PC-3 (cell line): ENCODE measurements around the gene DCLK3. TPM values are rescaled to one million over a fixed set of nuclear protein-coding genes. Genes with fewer than 3 reads are reported as not detected.

Experiments
- ATAC-seq: fragments of 200-7000 bp; cut with Tn5 transposase; 2 replicates; pipeline ENCODE4 v1.9.1; 2020; ENCODE audit warnings: mild to moderate bottlenecking, moderate library complexity
- BruUV-seq: library from RNA; stranded (reverse); fragments of 400-500 nt; replicated peaks from 2 replicates; lab custom pipeline; 2021; lab: Mats Ljungman, UMichigan
- CTCF ChIA-PET: fragments of 300-600 bp; sonication (Branson Sonifier 250); formaldehyde crosslinking; loops from one replicate; lab custom pipeline; 2022; ENCODE audit warnings: antibody characterized with exemption; lab: Charles Lee
- POLR2A ChIA-PET: fragments of 300-600 bp; sonication (Branson Sonifier 250); formaldehyde crosslinking; loops from one replicate; lab custom pipeline; 2022; ENCODE audit warnings: antibody characterized with exemption; ENCODE audit not compliant: unreplicated experiment; lab: Charles Lee
- DNase-seq: peaks from one replicate; pipeline ENCODE4 v3.0.0-alpha.2; 2015
- H2AFZ ChIP-seq: fragments of 300-600 bp; sonication (generic); 2 replicates; pipeline ENCODE4 v1.6.0; 2016; ENCODE audit warnings: antibody characterized with exemption, low read length
- H3F3A ChIP-seq: fragments of 300-600 bp; sonication (generic); one replicate; pipeline ENCODE4 v1.6.0; 2017; ENCODE audit warnings: antibody characterized with exemption, low read length, control low read depth, mild to moderate bottlenecking; ENCODE audit not compliant: unreplicated experiment
- H3K27ac ChIP-seq: fragments of 300-600 bp; sonication (generic); 2 replicates; pipeline ENCODE4 v1.5.1; 2016; ENCODE audit warnings: mild to moderate bottlenecking, low read length
- H3K27me3 ChIP-seq: fragments of 300-600 bp; sonication (generic); 2 replicates; pipeline ENCODE4 v1.6.1; 2016; ENCODE audit warnings: low read length, mixed read lengths
- H3K36me3 ChIP-seq: fragments of 300-600 bp; sonication (generic); 2 replicates; pipeline ENCODE4 v1.6.1; 2016; ENCODE audit warnings: low read depth, mixed run types, low read length, mixed read lengths
- H3K4me1 ChIP-seq: fragments of 300-600 bp; sonication (generic); 2 replicates; pipeline ENCODE4 v1.5.1; 2016; ENCODE audit warnings: low read length; ENCODE audit not compliant: insufficient read depth
- H3K4me2 ChIP-seq: fragments of 300-600 bp; sonication (generic); 2 replicates; pipeline ENCODE4 v1.6.0; 2016; ENCODE audit warnings: low read length
- H3K4me3 ChIP-seq: fragments of 300-600 bp; sonication (generic); 2 replicates; pipeline ENCODE4 v1.5.1; 2016; ENCODE audit warnings: mild to moderate bottlenecking, low read length, mixed read lengths
- H3K79me2 ChIP-seq: fragments of 300-600 bp; sonication (generic); 2 replicates; pipeline ENCODE4 v1.6.1; 2017; ENCODE audit warnings: low read length, mixed read lengths
- H3K9ac ChIP-seq: fragments of 300-600 bp; sonication (generic); 2 replicates; pipeline ENCODE4 v1.6.0; 2016; ENCODE audit warnings: mild to moderate bottlenecking, low read length
- H3K9me2 ChIP-seq: fragments of 300-600 bp; sonication (generic); replicated peaks from 2 replicates; pipeline ENCODE4 v1.6.1; 2016; ENCODE audit warnings: mixed run types, low read length, mixed read lengths
- H3K9me3 ChIP-seq: fragments of 300-600 bp; sonication (generic); 2 replicates; pipeline ENCODE4 v1.6.1; 2016; ENCODE audit warnings: low read length, mixed read lengths
- H4K20me1 ChIP-seq: fragments of 300-600 bp; sonication (generic); 2 replicates; pipeline ENCODE4 v1.6.1; 2016; ENCODE audit warnings: low read length, mixed read lengths
- EZH2 ChIP-seq: fragments of 300-600 bp; sonication (generic); IDR thresholded peaks from one replicate; pipeline ENCODE4 v1.6.1; 2017; ENCODE audit warnings: antibody characterized with exemption, mild to moderate bottlenecking, low read length; ENCODE audit not compliant: unreplicated experiment
- EZH2phosphoT487 ChIP-seq: fragments of 300-600 bp; sonication (generic); IDR thresholded peaks from 2 replicates; pipeline ENCODE4 v1.6.1; 2018; ENCODE audit warnings: mild to moderate bottlenecking, antibody characterized with exemption, low read length, borderline replicate concordance
- intact Hi-C: fragments of 100-400 bp; cut with micrococcal nuclease; formaldehyde crosslinking; loops from 2 replicates; pipeline ENCODE4 v1.9.0; 2023
- total RNA-seq: library from RNA; depleted of rRNA; stranded (reverse); fragments of >200 nt; gene quantifications from 2 replicates; pipeline ENCODE4 v1.2.3, GENCODE V29; 2014
- TF ChIP-seq, protein P1 (sequence below): fragments of 300-600 bp; sonication (generic); conservative IDR thresholded peaks from 2 replicates; pipeline ENCODE4 v1.5.1; 2017; ENCODE audit warnings: antibody characterized with exemption, low read depth, mild to moderate bottlenecking, low read length

Gene DCLK3
- total RNA-seq, 1 experiment from 2014 or later, result not detected

DNA sequence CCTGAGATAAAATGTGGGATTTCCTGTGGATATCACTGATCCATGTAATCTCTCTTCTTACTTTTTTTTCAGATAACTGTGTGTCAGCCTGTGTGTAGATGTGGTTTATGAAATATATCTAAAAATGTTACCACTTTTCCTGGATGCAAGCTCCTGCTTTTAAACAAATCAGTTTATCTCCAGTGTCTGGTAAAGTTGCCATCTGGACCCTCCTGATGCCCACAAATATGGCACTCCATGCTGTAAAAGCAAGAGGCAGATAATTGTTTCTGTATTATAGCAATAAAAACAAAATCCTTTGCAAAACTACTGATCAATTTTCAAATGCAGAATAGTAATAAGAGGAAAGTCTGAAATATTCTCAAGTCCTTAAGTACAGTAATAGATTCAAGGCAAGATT is 7.6 kb upstream of the DCLK3 start:
- H3K27ac ChIP-seq, result no peak overlapping the region
- POLR2A ChIA-PET, result no interaction called here
- H3K27me3 ChIP-seq, result peaks cover 46% of the 10 kb centered on the region
- 0 out of 2 replicates have a peak, but pooled peaks cover 4% of the 10 kb centered on the region for H3K4me1 ChIP-seq
- TF ChIP-seq, protein P1, sequence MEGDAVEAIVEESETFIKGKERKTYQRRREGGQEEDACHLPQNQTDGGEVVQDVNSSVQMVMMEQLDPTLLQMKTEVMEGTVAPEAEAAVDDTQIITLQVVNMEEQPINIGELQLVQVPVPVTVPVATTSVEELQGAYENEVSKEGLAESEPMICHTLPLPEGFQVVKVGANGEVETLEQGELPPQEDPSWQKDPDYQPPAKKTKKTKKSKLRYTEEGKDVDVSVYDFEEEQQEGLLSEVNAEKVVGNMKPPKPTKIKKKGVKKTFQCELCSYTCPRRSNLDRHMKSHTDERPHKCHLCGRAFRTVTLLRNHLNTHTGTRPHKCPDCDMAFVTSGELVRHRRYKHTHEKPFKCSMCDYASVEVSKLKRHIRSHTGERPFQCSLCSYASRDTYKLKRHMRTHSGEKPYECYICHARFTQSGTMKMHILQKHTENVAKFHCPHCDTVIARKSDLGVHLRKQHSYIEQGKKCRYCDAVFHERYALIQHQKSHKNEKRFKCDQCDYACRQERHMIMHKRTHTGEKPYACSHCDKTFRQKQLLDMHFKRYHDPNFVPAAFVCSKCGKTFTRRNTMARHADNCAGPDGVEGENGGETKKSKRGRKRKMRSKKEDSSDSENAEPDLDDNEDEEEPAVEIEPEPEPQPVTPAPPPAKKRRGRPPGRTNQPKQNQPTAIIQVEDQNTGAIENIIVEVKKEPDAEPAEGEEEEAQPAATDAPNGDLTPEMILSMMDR, result no peak
- TF ChIP-seq EZH2 (no peak), EZH2phosphoT487 (no peak)
- H3K36me3 ChIP-seq, result no peaks in the 10 kb centered on the region
- H3K4me2 ChIP-seq, result no peak overlapping the region
- CTCF ChIA-PET, result no interaction called here
- H3K4me3 ChIP-seq, result no peak overlapping the region
- H3K9me2 ChIP-seq, result no peaks in the 10 kb centered on the region
- no peaks in the 10 kb centered on the region for H3F3A ChIP-seq
- H3K9me3 ChIP-seq, result no peaks in the 10 kb centered on the region
- no TSS peak for BruUV-seq
- no peaks in the 10 kb centered on the region for H4K20me1 ChIP-seq
- DNase-seq, result no peak
- no peak for ATAC-seq
- H3K9ac ChIP-seq, result no peak overlapping the region
- intact Hi-C loops, result no loop called here
- no peak overlapping the region for H2AFZ ChIP-seq
- no peaks in the 10 kb centered on the region for H3K79me2 ChIP-seq

DNA sequence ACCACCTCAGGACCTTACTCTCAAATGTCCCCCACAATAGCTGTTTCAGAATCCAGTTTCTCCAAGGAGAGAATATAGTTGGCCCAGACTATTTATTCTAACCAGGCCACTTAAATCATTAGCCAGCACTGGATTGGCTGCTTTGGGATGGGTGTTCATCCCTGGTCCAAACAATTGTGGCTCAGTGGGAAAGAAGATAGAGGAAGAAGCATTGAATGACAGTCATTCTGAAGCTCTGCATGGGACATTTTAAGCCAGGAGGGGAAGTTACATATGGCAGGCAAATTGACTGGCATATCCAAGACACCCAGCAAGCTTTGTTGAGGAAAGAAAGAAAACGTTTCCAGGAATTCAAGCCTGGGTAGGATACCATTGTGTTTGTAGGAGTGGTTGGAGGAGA is 5.6 kb upstream of the DCLK3 start:
- no peaks in the 10 kb centered on the region for H3F3A ChIP-seq
- POLR2A ChIA-PET, result no interaction called here

DNA sequence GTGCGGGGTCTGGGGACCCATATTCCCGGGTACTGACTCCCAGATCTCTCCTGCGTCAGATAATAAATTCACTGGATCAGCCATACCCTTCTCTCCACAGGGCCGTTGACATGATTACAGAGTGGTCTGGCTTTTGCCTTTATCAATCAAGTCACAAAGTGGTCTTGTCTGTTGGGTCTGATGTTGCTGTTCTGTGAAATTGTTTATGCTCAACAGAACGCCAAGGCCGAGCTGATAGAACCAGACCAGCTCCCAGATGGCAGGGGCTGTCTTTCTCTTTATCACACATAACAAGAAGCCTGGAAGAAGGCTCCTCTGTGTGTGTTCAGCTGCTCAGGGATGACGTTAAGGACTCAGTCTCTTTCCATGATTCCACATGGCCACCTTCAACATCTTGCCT is 751 bp upstream of the DCLK3 start:
- no peaks in the 10 kb centered on the region for H3K36me3 ChIP-seq
- H3K27ac ChIP-seq, result no peak overlapping the region
- no peak overlapping the region for H3K9ac ChIP-seq
- intact Hi-C loops, result no loop called here
- H3K9me2 ChIP-seq, result no peaks in the 10 kb centered on the region
- H3K4me1 ChIP-seq, result no peaks in the 10 kb centered on the region
- H3K4me3 ChIP-seq, result no peak overlapping the region
- H3K4me2 ChIP-seq, result no peak overlapping the region
- no peak for TF ChIP-seq EZH2
- TF ChIP-seq, protein P1, result no peak
- no peak for TF ChIP-seq EZH2phosphoT487
- H3K27me3 ChIP-seq, result peaks cover 75% of the 10 kb centered on the region
- no peaks in the 10 kb centered on the region for H3K79me2 ChIP-seq
- ChIA-PET POLR2A (no interaction called here), CTCF (interaction anchor here (0.8 kb wide), 1 partner anchor 168 kb away, joined by 5 read pairs; no protein-coding TSS in a partner anchor)
- H3K9me3 ChIP-seq, result no peaks in the 10 kb centered on the region
- H3F3A ChIP-seq, result no peaks in the 10 kb centered on the region
- no peaks in the 10 kb centered on the region for H4K20me1 ChIP-seq
- DNase-seq, result no peak
- BruUV-seq, result no TSS peak
- H2AFZ ChIP-seq, result no peak overlapping the region
- ATAC-seq, result no peak

More for the DNA sequence above, 5.6 kb upstream of the DCLK3 start:
- CTCF ChIA-PET, result no interaction called here
- 0 out of 2 replicates have a peak, but pooled peaks cover 4% of the 10 kb centered on the region for H3K4me1 ChIP-seq
- TF ChIP-seq EZH2phosphoT487, result no peak
- TF ChIP-seq, protein P1, result no peak
- H3K4me3 ChIP-seq, result no peak overlapping the region
- H3K9me3 ChIP-seq, result no peaks in the 10 kb centered on the region
- H3K27me3 ChIP-seq, result peaks cover 52% of the 10 kb centered on the region
- no peaks in the 10 kb centered on the region for H4K20me1 ChIP-seq
- no peak overlapping the region for H3K4me2 ChIP-seq
- no peaks in the 10 kb centered on the region for H3K79me2 ChIP-seq
- intact Hi-C loops, result no loop called here
- DNase-seq (no peak), ATAC-seq (no peak)
- no peak overlapping the region for H3K27ac ChIP-seq
- BruUV-seq, result no TSS peak
- H3K9ac ChIP-seq, result no peak overlapping the region
- no peaks in the 10 kb centered on the region for H3K9me2 ChIP-seq
- no peak overlapping the region for H2AFZ ChIP-seq
- H3K36me3 ChIP-seq, result no peaks in the 10 kb centered on the region
